HCT116 (cell line): ENCODE results near the gene FITM2. TPM values are rescaled to one million over a fixed set of nuclear protein-coding genes. Genes with fewer than 3 reads are reported as not detected.

Experiments
- ATAC-seq: fragments of 200-7000 bp; cut with Tn5 transposase; 2 replicates; pipeline ENCODE4 v1.9.1; 2020; ENCODE audit warnings: mild to moderate bottlenecking, moderate library complexity
- BruUV-seq: library from RNA; stranded (reverse); fragments of 400-500 nt; replicated peaks from 2 replicates; lab custom pipeline; 2021; lab: Mats Ljungman, UMichigan
- CTCF ChIA-PET: fragments of 300-600 bp; sonication (Branson Sonifier 250); formaldehyde crosslinking; loops from one replicate; lab custom pipeline; 2021; ENCODE audit warnings: antibody characterized with exemption; lab: Charles Lee
- POLR2A ChIA-PET: fragments of 300-600, 350-600 bp; sonication (Branson Sonifier 250); formaldehyde crosslinking; loops from one replicate; lab custom pipeline; 2021; ENCODE audit warnings: antibody characterized with exemption; lab: Charles Lee
- RAD21 ChIA-PET, 2 experiments: fragments of 300-600 bp; sonication (Branson Sonifier 250); formaldehyde crosslinking; loops; one replicate each; lab custom pipeline; 2023; ENCODE audit warnings: low total read pairs in 2 of 2; ENCODE audit not compliant: uncharacterized antibody in 2 of 2, unreplicated experiment in 2 of 2, low non-redundant PET in 1 of 2; lab: Charles Lee
- DNase-seq: peaks from one replicate; pipeline ENCODE4 v3.0.0-alpha.2; 2010; ENCODE audit warnings: low read depth, low spot score
- H2AFZ ChIP-seq: fragments of 200-600 bp; shearing (Covaris generic), sonication (generic); 2 replicates; pipeline ENCODE4 v1.6.1; 2017; ENCODE audit warnings: low read depth, mixed run types, mixed read lengths, antibody characterized with exemption, low read length; ENCODE audit not compliant: poor library complexity, severe bottlenecking
- H3K27ac ChIP-seq: 2 replicates; pipeline ENCODE4 v1.5.1; 2012; ENCODE audit warnings: low read depth, low read length
- H3K27me3 ChIP-seq: fragments of 200-600 bp; sonication (generic); 2 replicates; pipeline ENCODE4 v1.6.1; 2016; ENCODE audit warnings: mixed run types, low read length, mixed read lengths; ENCODE audit not compliant: insufficient read depth
- H3K36me3 ChIP-seq, 2 experiments: fragments of 200-500 bp in 1 of 2; fragments of 200-600 bp in 1 of 2; sonication (Bioruptor generic) in 1 of 2; sonication (generic) in 1 of 2; 2 replicates each; pipeline versions ENCODE4 v1.5.1 to v1.6.1; 2014 to 2016; ENCODE audit warnings: low read length in 2 of 2, inconsistent platforms in 1 of 2, mixed read lengths in 1 of 2, mixed run types in 1 of 2; ENCODE audit not compliant: insufficient read depth in 2 of 2, control insufficient read depth in 1 of 2
- H3K4me1 ChIP-seq, 2 experiments: fragments of 200-600 bp in 1 of 2; sonication (generic) in 1 of 2; 2 replicates each; pipeline versions ENCODE4 v1.5.1 to v1.6.1; 2012 to 2017; ENCODE audit warnings: low read length in 2 of 2, inconsistent platforms in 1 of 2, mild to moderate bottlenecking in 1 of 2, mixed read lengths in 1 of 2, mixed run types in 1 of 2, moderate library complexity in 1 of 2; ENCODE audit not compliant: insufficient read depth in 2 of 2, control insufficient read depth in 1 of 2
- H3K4me2 ChIP-seq: fragments of 200-600 bp; sonication (generic); 2 replicates; pipeline ENCODE4 v1.6.1; 2017; ENCODE audit warnings: mixed run types, low read length, mixed read lengths
- H3K4me3 ChIP-seq, 2 experiments: fragments of 200-600 bp in 1 of 2; sonication (generic) in 1 of 2; replicated peaks in 1 of 2; 2 replicates each; pipeline ENCODE4 v1.5.1; 2011 to 2016; ENCODE audit warnings: low read length in 2 of 2, control low read depth in 1 of 2, low read depth in 1 of 2, mild to moderate bottlenecking in 1 of 2, mixed read lengths in 1 of 2, mixed run types in 1 of 2
- H3K79me2 ChIP-seq: fragments of 200-600 bp; sonication (generic); 2 replicates; pipeline ENCODE4 v1.6.1; 2017; ENCODE audit warnings: mild to moderate bottlenecking, mixed run types, low read length, moderate library complexity, mixed read lengths; ENCODE audit not compliant: insufficient read depth
- H3K9ac ChIP-seq: fragments of 200-600 bp; sonication (generic); 2 replicates; pipeline ENCODE4 v1.6.1; 2016; ENCODE audit warnings: low read length, mixed read lengths
- H3K9me2 ChIP-seq: fragments of 200-600 bp; sonication (generic), shearing (Covaris generic); 2 replicates; pipeline ENCODE4 v1.6.1; 2017; ENCODE audit warnings: mixed run types, mild to moderate bottlenecking, moderate library complexity; ENCODE audit not compliant: insufficient read depth
- H3K9me3 ChIP-seq, 2 experiments: fragments of 200-500 bp in 1 of 2; fragments of 200-600 bp in 1 of 2; sonication (Bioruptor generic) in 1 of 2; sonication (generic) in 1 of 2; 2 replicates each; pipeline ENCODE4 v1.6.1; 2014 to 2017; ENCODE audit warnings: low read length in 2 of 2, mixed read lengths in 2 of 2, inconsistent platforms in 1 of 2, low read depth in 1 of 2, mild to moderate bottlenecking in 1 of 2, mixed run types in 1 of 2, moderate library complexity in 1 of 2; ENCODE audit not compliant: control insufficient read depth in 1 of 2, insufficient read depth in 1 of 2
- H4K20me1 ChIP-seq: fragments of 200-600 bp; sonication (generic), shearing (Covaris generic); 2 replicates; pipeline ENCODE4 v1.6.1; 2017; ENCODE audit warnings: mixed run types, mild to moderate bottlenecking, moderate library complexity; ENCODE audit not compliant: insufficient read depth
- ATF3 ChIP-seq: IDR thresholded peaks from 2 replicates; pipeline ENCODE4 v1.6.1; 2012
- CEBPB ChIP-seq: IDR thresholded peaks from 2 replicates; pipeline ENCODE4 v1.6.1; 2012; ENCODE audit warnings: low read depth
- EGR1 ChIP-seq: IDR thresholded peaks from 2 replicates; pipeline ENCODE4 v1.6.1; 2012; ENCODE audit warnings: low read depth
- EZH2phosphoT487 ChIP-seq: fragments of 200-600 bp; IDR thresholded peaks from 2 replicates; pipeline ENCODE4 v1.6.1; 2018; ENCODE audit warnings: antibody characterized with exemption, borderline replicate concordance
- MAX ChIP-seq: IDR thresholded peaks from 2 replicates; pipeline ENCODE4 v1.6.1; 2012
- POLR2A ChIP-seq: IDR thresholded peaks from 2 replicates; pipeline ENCODE4 v1.7.0; 2011; ENCODE audit warnings: borderline replicate concordance; ENCODE audit not compliant: insufficient read depth, insufficient read length; ENCODE audit errors: extremely low read depth
- RAD21 ChIP-seq: IDR thresholded peaks from 2 replicates; pipeline ENCODE4 v1.6.1; 2012; ENCODE audit warnings: low read depth, mild to moderate bottlenecking
- REST ChIP-seq: IDR thresholded peaks from 2 replicates; pipeline ENCODE4 v1.6.1; 2012; ENCODE audit warnings: low read depth
- SP1 ChIP-seq: IDR thresholded peaks from 2 replicates; pipeline ENCODE4 v1.6.1; 2012; ENCODE audit warnings: low read depth
- SRF ChIP-seq: IDR thresholded peaks from 2 replicates; pipeline ENCODE4 v1.6.1; 2012; ENCODE audit warnings: low read depth
- TCF7L2 ChIP-seq: IDR thresholded peaks from 2 replicates; pipeline ENCODE4 v1.7.0; 2011; ENCODE audit warnings: borderline replicate concordance, inconsistent platforms; ENCODE audit not compliant: insufficient read depth, insufficient read length; ENCODE audit errors: extremely low read depth
- ZNF274 ChIP-seq: fragments of 200-500 bp; sonication (Bioruptor generic); IDR thresholded peaks from 2 replicates; pipeline ENCODE4 v1.6.1; 2014; ENCODE audit warnings: mild to moderate bottlenecking, low read depth, low read length, inconsistent platforms
- intact Hi-C: fragments of 100-400 bp; cut with micrococcal nuclease; formaldehyde crosslinking; loops from 2 replicates; pipeline ENCODE4 v1.10.0; 2022
- total RNA-seq: library from RNA; stranded (reverse); gene quantifications from one replicate; pipeline ENCODE4 v1.2.1, GENCODE V29; 2021; ENCODE audit not compliant: unreplicated experiment
- TF ChIP-seq, protein P1 (sequence below): IDR thresholded peaks from 2 replicates; pipeline ENCODE4 v1.6.1; 2011; ENCODE audit warnings: mild to moderate bottlenecking, low read length, moderate library complexity; ENCODE audit not compliant: insufficient replicate concordance; ENCODE audit errors: extremely low read depth

The FITM2 gene
- total RNA-seq, 1 experiment from 2014 or later = 5.2 TPM

- intact Hi-C loops = no loop called here
- CTCF ChIA-PET = no interaction called here
These were observed 19.2 kb downstream of the FITM2 start for GRCh38 chr20:44291754-44292153.

More at GRCh38 chr20:44291754-44292153, 19.2 kb downstream of the FITM2 start:
- Histone ChIP-seq H3K4me1 (no peaks in the 10 kb centered on the region), H4K20me1 (no peaks in the 10 kb centered on the region), H3K4me3 (no peak overlapping the region), H3K79me2 (no peaks in the 10 kb centered on the region), H3K36me3 (no peaks in the 10 kb centered on the region), H3K9me2 (no peaks in the 10 kb centered on the region), H2AFZ (no peak overlapping the region), H3K27me3 (no peaks in the 10 kb centered on the region), H3K4me2 (no peak overlapping the region), H3K27ac (no peak overlapping the region), H3K9me3 (no peaks in the 10 kb centered on the region), H3K9ac (no peak overlapping the region)
- no peak for DNase-seq
- RAD21 ChIA-PET = no interaction called here
- TF ChIP-seq TCF7L2 = no peak
- no peak for TF ChIP-seq RAD21
- TF ChIP-seq, protein P1, sequence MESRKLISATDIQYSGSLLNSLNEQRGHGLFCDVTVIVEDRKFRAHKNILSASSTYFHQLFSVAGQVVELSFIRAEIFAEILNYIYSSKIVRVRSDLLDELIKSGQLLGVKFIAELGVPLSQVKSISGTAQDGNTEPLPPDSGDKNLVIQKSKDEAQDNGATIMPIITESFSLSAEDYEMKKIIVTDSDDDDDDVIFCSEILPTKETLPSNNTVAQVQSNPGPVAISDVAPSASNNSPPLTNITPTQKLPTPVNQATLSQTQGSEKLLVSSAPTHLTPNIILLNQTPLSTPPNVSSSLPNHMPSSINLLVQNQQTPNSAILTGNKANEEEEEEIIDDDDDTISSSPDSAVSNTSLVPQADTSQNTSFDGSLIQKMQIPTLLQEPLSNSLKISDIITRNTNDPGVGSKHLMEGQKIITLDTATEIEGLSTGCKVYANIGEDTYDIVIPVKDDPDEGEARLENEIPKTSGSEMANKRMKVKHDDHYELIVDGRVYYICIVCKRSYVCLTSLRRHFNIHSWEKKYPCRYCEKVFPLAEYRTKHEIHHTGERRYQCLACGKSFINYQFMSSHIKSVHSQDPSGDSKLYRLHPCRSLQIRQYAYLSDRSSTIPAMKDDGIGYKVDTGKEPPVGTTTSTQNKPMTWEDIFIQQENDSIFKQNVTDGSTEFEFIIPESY = no peak
- no peak for TF ChIP-seq ATF3
- no peak for TF ChIP-seq POLR2A
- no peak for TF ChIP-seq EGR1
- TF ChIP-seq CEBPB = no peak
- TF ChIP-seq SP1 = no peak
- TF ChIP-seq MAX = no peak
- no peak for TF ChIP-seq REST
- no peak for TF ChIP-seq SRF
- TF ChIP-seq EZH2phosphoT487 = no peak
- TF ChIP-seq ZNF274 = no peak
- POLR2A ChIA-PET = no interaction called here
- no peak for ATAC-seq
- no TSS peak for BruUV-seq
